ENCODE results near the gene CDADC1.

The CDADC1 gene

DNA sequence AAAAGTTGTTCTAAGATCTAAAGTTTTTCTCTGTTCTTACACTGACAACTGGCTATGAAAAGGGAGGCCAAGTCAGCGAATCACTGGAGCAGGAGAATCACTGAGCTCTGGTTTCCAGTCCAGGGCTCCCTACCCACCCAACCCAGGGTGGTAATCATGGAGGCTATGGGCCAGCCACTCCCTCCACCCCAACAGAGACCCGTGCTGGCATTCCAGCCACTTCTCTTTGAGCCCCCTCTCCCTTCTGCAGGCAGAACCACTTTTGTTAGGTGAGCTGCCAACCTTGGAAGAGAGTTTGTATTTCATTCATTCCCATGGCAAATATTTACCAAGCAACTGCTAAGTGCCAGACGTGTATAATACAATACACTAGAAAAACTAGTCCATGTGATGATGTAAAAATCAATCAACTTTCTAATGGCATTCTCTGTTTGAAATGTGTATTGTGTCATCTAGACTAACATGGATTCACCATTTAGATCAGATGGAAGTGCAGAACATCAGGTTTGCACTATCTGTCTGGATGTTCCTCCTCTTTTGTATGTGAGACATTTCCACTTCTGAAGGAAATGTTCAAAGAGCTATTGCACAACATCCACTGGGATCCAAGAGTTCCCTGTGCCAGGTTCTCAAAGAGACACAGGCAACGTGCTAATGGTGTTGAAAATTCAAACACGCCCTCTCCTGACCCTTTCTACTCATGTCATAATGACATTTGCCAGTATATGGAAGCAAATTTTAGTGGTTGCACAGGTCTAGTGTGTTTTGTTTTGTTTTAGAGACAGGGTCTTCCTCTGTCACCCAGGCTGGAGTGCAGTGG, 22.3 kb upstream of the CDADC1 start:
- Histone ChIP-seq H3K27ac (no peak overlapping the region), H3K9ac (ENCODE audit: insufficient read length) (no peak overlapping the region), H3K36me3 (ENCODE audit: insufficient read depth, low read length) (no peaks in the 10 kb centered on the region), H3K4me3 (no peak overlapping the region), H3K9me3 (ENCODE audit: low read depth, low read length) (no peaks in the 10 kb centered on the region)
- no peak for TF ChIP-seq EZH2 (IDR thresholded peaks at IDR 0.05)
- TF ChIP-seq FOXP2 (optimal IDR thresholded peaks at IDR 0.05; ENCODE audit: control extremely low read depth, extremely low read length, insufficient read depth): no peak
- TF ChIP-seq POLR2AphosphoS5 (IDR thresholded peaks at IDR 0.05; ENCODE audit: borderline replicate concordance, low read depth, low read length): no peak
- DNase-seq (ENCODE audit: low read depth, low spot score): no peak

DNA sequence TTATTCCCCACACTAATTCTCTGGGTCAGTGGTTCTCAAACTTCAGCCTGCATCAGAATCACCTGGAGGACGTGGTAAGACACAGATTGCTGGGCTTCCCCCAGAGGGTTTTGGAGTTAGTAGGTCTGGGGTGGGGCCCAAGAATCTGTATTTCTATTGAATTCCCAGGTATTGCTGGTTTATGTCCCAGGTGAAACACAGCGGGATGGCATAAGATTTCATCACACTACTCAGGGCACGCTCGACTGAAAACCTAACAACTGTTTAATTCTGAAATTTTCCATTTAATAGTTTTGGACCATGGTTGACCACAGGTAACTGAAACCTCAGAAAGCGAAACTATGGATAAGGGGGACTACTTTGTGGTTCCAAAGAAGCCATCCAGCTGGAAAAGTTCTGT, 21.1 kb upstream of the CDADC1 start:
- Histone ChIP-seq H3K9me3 (ENCODE audit: low read depth, low read length) (no peaks in the 10 kb centered on the region), H3K36me3 (ENCODE audit: insufficient read depth, low read length) (no peaks in the 10 kb centered on the region), H3K9ac (ENCODE audit: insufficient read length) (no peak overlapping the region), H3K4me3 (no peak overlapping the region), H3K27ac (no peak overlapping the region)
- no peak for DNase-seq (ENCODE audit: low read depth, low spot score)
- TF ChIP-seq FOXP2 (optimal IDR thresholded peaks at IDR 0.05; ENCODE audit: control extremely low read depth, extremely low read length, insufficient read depth): no peak
- no peak for TF ChIP-seq EZH2 (IDR thresholded peaks at IDR 0.05)
- TF ChIP-seq POLR2AphosphoS5 (IDR thresholded peaks at IDR 0.05; ENCODE audit: borderline replicate concordance, low read depth, low read length): no peak

DNA sequence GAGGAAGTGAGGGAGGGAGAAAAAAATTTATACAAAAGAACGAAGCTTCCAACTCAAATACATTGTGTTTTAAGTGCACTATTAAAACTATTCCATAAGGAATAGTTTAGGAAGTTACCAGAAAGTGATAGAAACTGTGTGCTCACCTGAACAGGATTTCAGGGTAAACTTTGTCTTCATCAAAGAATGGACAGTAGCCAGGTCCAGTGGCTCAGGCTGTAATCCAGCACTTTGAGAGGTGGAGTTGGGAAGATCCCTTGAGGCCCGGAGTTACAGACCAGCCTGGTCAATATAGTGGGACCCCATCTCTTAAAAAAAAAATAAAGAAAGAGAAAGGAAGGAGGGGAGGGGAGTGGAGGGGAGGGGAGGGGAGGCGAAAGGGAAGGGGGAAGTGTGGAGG, 13.0 kb upstream of the CDADC1 start:
- DNase-seq (ENCODE audit: low read depth, low spot score): no peak
- TF ChIP-seq EZH2 (IDR thresholded peaks at IDR 0.05) (no peak), FOXP2 (optimal IDR thresholded peaks at IDR 0.05; ENCODE audit: control extremely low read depth, extremely low read length, insufficient read depth) (no peak), POLR2AphosphoS5 (IDR thresholded peaks at IDR 0.05; ENCODE audit: borderline replicate concordance, low read depth, low read length) (no peak)
- Histone ChIP-seq H3K9ac (ENCODE audit: insufficient read length) (no peak overlapping the region), H3K4me3 (no peak overlapping the region), H3K9me3 (ENCODE audit: low read depth, low read length) (no peaks in the 10 kb centered on the region), H3K36me3 (ENCODE audit: insufficient read depth, low read length) (no peaks in the 10 kb centered on the region), H3K27ac (no peak overlapping the region)

DNA sequence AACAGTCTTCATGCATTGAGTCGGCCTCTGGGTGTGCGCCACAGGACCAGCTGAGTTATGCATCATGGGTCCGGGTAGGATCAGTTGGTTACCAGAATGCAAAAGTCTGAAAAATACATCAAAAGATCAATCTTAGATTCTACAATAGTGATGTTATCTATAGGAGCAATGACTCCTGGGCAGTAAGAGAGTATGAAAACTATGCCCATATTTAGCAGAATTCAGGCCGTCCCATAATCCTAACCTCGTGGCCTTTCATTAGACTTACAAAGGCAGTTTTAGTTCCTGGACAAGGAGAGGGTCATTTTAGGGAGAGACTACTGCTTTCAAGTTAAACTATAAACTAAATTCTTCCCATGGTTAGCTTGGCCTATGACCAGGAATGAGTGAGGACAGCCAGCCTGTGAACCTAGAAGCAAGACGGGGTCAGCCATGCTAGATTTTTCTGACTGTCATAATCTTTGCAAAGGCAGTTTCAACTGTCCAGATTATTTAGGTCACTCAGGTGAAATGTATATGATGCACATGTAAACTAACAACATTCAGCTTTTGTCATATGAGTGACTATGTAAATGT, 11.8 kb upstream of the CDADC1 start:
- no peak for TF ChIP-seq EZH2 (IDR thresholded peaks at IDR 0.05)
- TF ChIP-seq POLR2AphosphoS5 (IDR thresholded peaks at IDR 0.05; ENCODE audit: borderline replicate concordance, low read depth, low read length): no peak
- TF ChIP-seq FOXP2 (optimal IDR thresholded peaks at IDR 0.05; ENCODE audit: control extremely low read depth, extremely low read length, insufficient read depth): no peak
- no peaks in the 10 kb centered on the region for H3K36me3 ChIP-seq (ENCODE audit: insufficient read depth, low read length)
- DNase-seq (ENCODE audit: low read depth, low spot score): no peak

DNA sequence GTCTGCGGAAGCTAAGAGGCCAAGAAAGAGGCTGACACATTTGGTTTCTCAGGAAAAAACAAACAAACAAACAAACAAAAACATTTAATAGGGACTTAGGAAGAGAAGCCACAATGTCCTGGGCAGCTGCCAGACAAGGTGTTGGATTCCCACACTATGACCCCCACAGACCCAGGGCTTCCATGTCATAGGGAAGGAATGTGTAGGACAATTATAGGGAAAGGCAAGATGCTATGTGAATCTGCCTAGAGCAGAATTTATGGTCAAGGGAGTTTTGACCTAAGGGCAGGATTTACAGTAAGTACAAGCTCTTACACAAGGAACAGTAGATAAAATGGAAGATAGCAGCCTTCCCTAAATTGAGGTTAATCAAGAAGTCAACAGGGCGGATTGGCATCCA, 9.1 kb upstream of the CDADC1 start:
- no peak overlapping the region for H3K4me3 ChIP-seq
- TF ChIP-seq EZH2 (IDR thresholded peaks at IDR 0.05): no peak
- no peak for TF ChIP-seq FOXP2 (optimal IDR thresholded peaks at IDR 0.05; ENCODE audit: control extremely low read depth, extremely low read length, insufficient read depth)
- no peak for TF ChIP-seq POLR2AphosphoS5 (IDR thresholded peaks at IDR 0.05; ENCODE audit: borderline replicate concordance, low read depth, low read length)
- H3K9ac ChIP-seq (ENCODE audit: insufficient read length): no peak overlapping the region
- DNase-seq (ENCODE audit: low read depth, low spot score): no peak
- H3K27ac ChIP-seq: no peak overlapping the region
- H3K9me3 ChIP-seq (ENCODE audit: low read depth, low read length): no peaks in the 10 kb centered on the region
- H3K36me3 ChIP-seq (ENCODE audit: insufficient read depth, low read length): no peaks in the 10 kb centered on the region

More for the DNA sequence above, 11.8 kb upstream of the CDADC1 start:
- Histone ChIP-seq H3K27ac (no peak overlapping the region), H3K4me3 (no peak overlapping the region), H3K9ac (ENCODE audit: insufficient read length) (no peak overlapping the region), H3K9me3 (ENCODE audit: low read depth, low read length) (no peaks in the 10 kb centered on the region)

DNA sequence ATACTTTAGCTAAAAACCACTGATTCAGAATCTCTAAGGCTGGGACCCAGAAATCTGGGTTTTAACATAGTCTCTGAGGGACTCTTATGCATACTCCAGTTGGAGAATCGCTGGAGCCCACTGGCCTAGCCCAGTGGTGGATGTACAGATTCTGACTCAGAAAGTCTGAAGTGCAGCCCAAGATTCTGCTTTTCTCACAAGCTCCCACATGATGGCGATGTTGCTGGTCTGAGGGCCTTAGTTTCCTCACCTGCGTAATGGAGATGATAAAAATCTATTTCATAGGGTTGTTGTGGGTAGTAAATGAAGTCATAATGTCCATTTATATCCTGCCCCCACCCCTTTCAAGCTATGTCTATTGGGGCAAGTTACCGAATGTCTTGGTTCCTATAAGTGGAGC, 7.7 kb upstream of the CDADC1 start:
- no peak for TF ChIP-seq FOXP2 (optimal IDR thresholded peaks at IDR 0.05; ENCODE audit: control extremely low read depth, extremely low read length, insufficient read depth)
- no peak for TF ChIP-seq POLR2AphosphoS5 (IDR thresholded peaks at IDR 0.05; ENCODE audit: borderline replicate concordance, low read depth, low read length)
- no peak for TF ChIP-seq EZH2 (IDR thresholded peaks at IDR 0.05)
- H3K4me3 ChIP-seq: no peak overlapping the region
- H3K27ac ChIP-seq: no peak overlapping the region
- H3K9ac ChIP-seq (ENCODE audit: insufficient read length): no peak overlapping the region
- no peaks in the 10 kb centered on the region for H3K36me3 ChIP-seq (ENCODE audit: insufficient read depth, low read length)
- DNase-seq (ENCODE audit: low read depth, low spot score): no peak
- H3K9me3 ChIP-seq (ENCODE audit: low read depth, low read length): no peaks in the 10 kb centered on the region

DNA sequence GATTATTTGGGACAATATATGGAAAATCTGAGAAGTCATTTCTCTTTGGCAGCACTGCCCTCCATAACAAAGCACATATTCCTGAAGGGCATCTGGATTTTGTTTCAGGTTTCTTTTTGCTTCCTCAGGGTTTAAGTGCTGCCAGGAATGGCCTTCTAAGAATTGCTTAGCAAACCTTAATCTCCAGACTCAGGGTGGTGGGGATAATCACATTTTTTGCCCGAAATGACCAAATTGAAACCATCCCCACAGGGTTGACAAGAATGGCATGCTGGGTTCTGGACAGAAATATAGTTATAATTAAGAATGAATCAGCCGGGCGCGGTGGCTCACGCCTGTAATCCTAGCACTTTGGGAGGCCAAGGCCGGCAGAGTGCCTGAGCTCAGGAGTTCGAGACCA, 6.4 kb upstream of the CDADC1 start:
- TF ChIP-seq FOXP2 (optimal IDR thresholded peaks at IDR 0.05; ENCODE audit: control extremely low read depth, extremely low read length, insufficient read depth): no peak
- no peak for TF ChIP-seq POLR2AphosphoS5 (IDR thresholded peaks at IDR 0.05; ENCODE audit: borderline replicate concordance, low read depth, low read length)
- no peak for TF ChIP-seq EZH2 (IDR thresholded peaks at IDR 0.05)
- Histone ChIP-seq H3K4me3 (no peak overlapping the region), H3K36me3 (ENCODE audit: insufficient read depth, low read length) (no peaks in the 10 kb centered on the region), H3K9ac (ENCODE audit: insufficient read length) (no peak overlapping the region), H3K27ac (no peak overlapping the region), H3K9me3 (ENCODE audit: low read depth, low read length) (no peaks in the 10 kb centered on the region)
- DNase-seq (ENCODE audit: low read depth, low spot score): no peak

DNA sequence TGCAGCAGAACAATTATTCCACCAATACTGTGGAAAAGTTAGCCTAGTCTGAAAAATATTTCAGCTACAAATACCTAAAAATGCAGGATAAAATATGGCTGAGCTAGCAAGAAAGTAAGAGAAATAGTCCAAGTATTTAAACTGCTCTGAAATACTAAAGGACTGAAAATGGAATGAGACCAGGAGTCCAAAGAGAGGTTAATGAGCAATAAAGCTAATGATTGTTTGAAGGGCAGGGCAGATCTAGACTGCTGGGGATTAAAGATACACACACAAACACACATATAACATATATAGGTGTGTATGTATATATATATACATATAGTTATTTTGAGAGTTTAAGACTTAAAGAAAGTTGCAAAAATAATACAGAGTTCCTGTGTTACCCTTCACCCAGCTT, 2.6 kb upstream of the CDADC1 start:
- Histone ChIP-seq H3K36me3 (ENCODE audit: insufficient read depth, low read length) (no peaks in the 10 kb centered on the region), H3K9ac (ENCODE audit: insufficient read length) (no peak overlapping the region), H3K4me3 (no peak overlapping the region), H3K9me3 (ENCODE audit: low read depth, low read length) (no peaks in the 10 kb centered on the region), H3K27ac (no peak overlapping the region)
- TF ChIP-seq POLR2AphosphoS5 (IDR thresholded peaks at IDR 0.05; ENCODE audit: borderline replicate concordance, low read depth, low read length): no peak
- TF ChIP-seq EZH2 (IDR thresholded peaks at IDR 0.05): no peak
- TF ChIP-seq FOXP2 (optimal IDR thresholded peaks at IDR 0.05; ENCODE audit: control extremely low read depth, extremely low read length, insufficient read depth): no peak
- no peak for DNase-seq (ENCODE audit: low read depth, low spot score)

All from SK-N-MC (cell line).